Suprapubic skin (tissue), 4 donors: ENCODE results near the gene TMEM145. TPM values are rescaled to one million over a fixed set of nuclear protein-coding genes. Genes with fewer than 3 reads are reported as not detected.
"Not testable (repeated sequence)": the region's sequence is repeated elsewhere in the genome, so short reads cannot be mapped to it uniquely, and the experiment has no call there.

Source experiments
- DNase-seq, 2 donors: peaks; one replicate each; pipeline ENCODE4 v3.0.0-alpha.2; 2019; ENCODE audit warnings: low spot score in 2 of 2
- H3K27ac ChIP-seq: fragments of 200-600 bp; sonication (generic); one replicate; pipeline ENCODE4 v1.5.1; 2019
- H3K27me3 ChIP-seq: fragments of 200-600 bp; sonication (generic); one replicate; pipeline ENCODE4 v1.5.1; 2019
- H3K36me3 ChIP-seq: fragments of 200-600 bp; sonication (generic); one replicate; pipeline ENCODE4 v1.5.1; 2019
- H3K4me1 ChIP-seq: fragments of 200-600 bp; sonication (generic); one replicate; pipeline ENCODE4 v1.5.1; 2019
- H3K4me3 ChIP-seq: fragments of 200-600 bp; sonication (generic); one replicate; pipeline ENCODE4 v1.5.1; 2019; ENCODE audit warnings: mild to moderate bottlenecking
- H3K9me3 ChIP-seq: fragments of 200-600 bp; sonication (generic); one replicate; pipeline ENCODE4 v1.5.1; 2019
- EP300 ChIP-seq: sonication (generic); formaldehyde crosslinking; IDR thresholded peaks from one replicate; pipeline ENCODE4 v1.6.1; 2017; ENCODE audit warnings: antibody characterized with exemption
- POLR2A ChIP-seq, 2 donors: fragments of 450-650 bp; IDR thresholded peaks; one replicate each; pipeline ENCODE4 v1.6.1; 2017; ENCODE audit warnings: antibody characterized with exemption in 2 of 2, mild to moderate bottlenecking in 2 of 2, moderate library complexity in 2 of 2
- POLR2AphosphoS5 ChIP-seq, 3 donors: sonication (generic); formaldehyde crosslinking; IDR thresholded peaks; one replicate each; pipeline ENCODE4 v1.6.1; 2017; ENCODE audit warnings: antibody characterized with exemption in 3 of 3
- WGBS: methylation state at CpG from one replicate; pipeline ENCODE4 v1.1.5; 2018; 5-methylcytosine and 5-hydroxymethylcytosine counted together
- total RNA-seq, 4 donors: library from RNA; depleted of rRNA; stranded (reverse); fragments of >200 nt; gene quantifications; one replicate each; pipeline ENCODE4 v1.1.0, GENCODE V29; 2016
- TF ChIP-seq, protein P1 (sequence below), 2 donors: fragments of 200-600 bp in 1 of 2; fragments of 450-650 bp in 1 of 2; sonication (generic) in 1 of 2; IDR thresholded peaks; one replicate each; pipeline ENCODE4 v1.5.1; 2016 to 2019; ENCODE audit warnings: antibody characterized with exemption in 2 of 2, mild to moderate bottlenecking in 1 of 2, moderate library complexity in 1 of 2

The TMEM145 gene
- total RNA-seq, 4 donors from 2014 or later = 4.2 TPM; not detected in 3

DNA sequence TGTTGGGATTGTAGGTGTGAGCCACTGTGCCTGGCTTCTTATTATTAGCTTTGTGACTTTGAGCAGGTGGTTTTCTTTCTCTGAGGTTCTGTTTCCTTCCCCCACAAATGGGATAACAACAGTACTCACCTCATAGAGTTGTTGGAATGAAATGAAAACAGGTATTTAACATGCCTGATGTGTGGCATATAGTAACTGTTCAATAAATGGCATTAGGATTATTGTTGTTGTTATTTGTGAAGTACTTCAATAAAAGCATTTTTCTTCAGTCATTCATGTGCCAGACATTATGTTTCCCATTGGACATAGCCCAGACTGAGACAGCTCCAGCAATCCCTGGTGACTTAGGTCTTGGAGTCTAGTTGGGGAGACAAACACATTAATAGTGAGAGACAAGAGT lies 13.9 kb downstream of the TMEM145 start:
- no peak overlapping the region for H3K4me3 ChIP-seq
- peaks cover 36% of the 10 kb centered on the region for H3K4me1 ChIP-seq
- H3K9me3 ChIP-seq = no peaks in the 10 kb centered on the region
- DNase-seq = no peak
- peaks cover 27% of the 10 kb centered on the region for H3K27me3 ChIP-seq
- H3K27ac ChIP-seq = no peak overlapping the region
- TF ChIP-seq, protein P1, sequence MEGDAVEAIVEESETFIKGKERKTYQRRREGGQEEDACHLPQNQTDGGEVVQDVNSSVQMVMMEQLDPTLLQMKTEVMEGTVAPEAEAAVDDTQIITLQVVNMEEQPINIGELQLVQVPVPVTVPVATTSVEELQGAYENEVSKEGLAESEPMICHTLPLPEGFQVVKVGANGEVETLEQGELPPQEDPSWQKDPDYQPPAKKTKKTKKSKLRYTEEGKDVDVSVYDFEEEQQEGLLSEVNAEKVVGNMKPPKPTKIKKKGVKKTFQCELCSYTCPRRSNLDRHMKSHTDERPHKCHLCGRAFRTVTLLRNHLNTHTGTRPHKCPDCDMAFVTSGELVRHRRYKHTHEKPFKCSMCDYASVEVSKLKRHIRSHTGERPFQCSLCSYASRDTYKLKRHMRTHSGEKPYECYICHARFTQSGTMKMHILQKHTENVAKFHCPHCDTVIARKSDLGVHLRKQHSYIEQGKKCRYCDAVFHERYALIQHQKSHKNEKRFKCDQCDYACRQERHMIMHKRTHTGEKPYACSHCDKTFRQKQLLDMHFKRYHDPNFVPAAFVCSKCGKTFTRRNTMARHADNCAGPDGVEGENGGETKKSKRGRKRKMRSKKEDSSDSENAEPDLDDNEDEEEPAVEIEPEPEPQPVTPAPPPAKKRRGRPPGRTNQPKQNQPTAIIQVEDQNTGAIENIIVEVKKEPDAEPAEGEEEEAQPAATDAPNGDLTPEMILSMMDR (IDR thresholded peaks at IDR 0.05) = no peak
- TF ChIP-seq EP300 (no peak), POLR2A (IDR thresholded peaks at IDR 0.05) (no peak), POLR2AphosphoS5 (IDR thresholded peaks at IDR 0.05) (no peak)
- H3K36me3 ChIP-seq = no peaks in the 10 kb centered on the region

DNA sequence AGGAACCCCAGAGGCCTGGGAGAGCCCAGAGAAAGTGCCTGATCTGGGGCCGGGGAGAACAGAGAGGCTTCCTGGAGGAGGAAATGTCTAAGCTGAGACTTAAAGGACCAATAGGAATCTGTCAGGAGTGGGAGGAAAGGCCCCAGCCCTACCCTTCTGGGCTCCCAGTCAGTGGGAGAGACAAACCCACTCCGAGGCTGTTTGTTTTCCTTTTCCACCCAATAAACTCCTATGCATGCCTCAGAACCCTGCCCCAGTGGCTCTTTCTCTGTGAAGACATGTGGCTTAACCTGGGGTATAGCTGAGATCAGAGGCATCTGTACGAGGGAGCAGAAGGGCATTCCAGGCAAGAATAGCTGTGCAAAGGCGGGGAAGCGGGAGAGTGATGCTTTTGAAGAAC lies 14.3 kb downstream of the TMEM145 start:
- Histone ChIP-seq H3K27me3 (peaks cover 23% of the 10 kb centered on the region), H3K4me3 (no peak overlapping the region), H3K27ac (no peak overlapping the region), H3K9me3 (no peaks in the 10 kb centered on the region), H3K36me3 (no peaks in the 10 kb centered on the region), H3K4me1 (peaks cover 36% of the 10 kb centered on the region)
- 86% methylated on average over 5 of the region's 5 CpGs for WGBS
- TF ChIP-seq POLR2AphosphoS5 (IDR thresholded peaks at IDR 0.05) = no peak
- TF ChIP-seq POLR2A (IDR thresholded peaks at IDR 0.05) = no peak
- no peak for TF ChIP-seq EP300
- TF ChIP-seq, protein P1 (IDR thresholded peaks at IDR 0.05) = no peak
- DNase-seq = no peak

DNA sequence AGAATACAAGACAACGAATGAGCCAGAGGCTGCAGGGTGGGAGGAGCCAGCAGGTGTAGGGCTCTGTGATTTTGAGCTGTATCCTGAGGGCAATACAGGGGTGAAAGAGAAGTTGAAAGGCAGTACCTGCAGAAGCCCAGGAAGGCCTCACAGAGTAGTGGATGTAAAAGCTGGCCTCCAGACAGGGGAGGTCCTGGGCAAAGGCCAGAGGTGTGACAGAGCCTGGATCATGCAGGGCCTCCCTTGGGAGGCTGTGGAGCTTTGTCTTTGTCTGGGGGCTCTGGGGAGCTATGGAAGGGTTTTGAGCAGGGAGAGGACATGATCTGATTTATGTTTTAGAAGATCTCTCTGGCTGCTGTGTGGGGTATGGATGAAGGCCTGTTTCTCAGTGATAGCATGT lies 15.0 kb downstream of the TMEM145 start:
- Histone ChIP-seq H3K36me3 (no peaks in the 10 kb centered on the region), H3K4me3 (no peak overlapping the region), H3K27me3 (peaks cover 18% of the 10 kb centered on the region), H3K4me1 (peaks cover 36% of the 10 kb centered on the region), H3K27ac (no peak overlapping the region), H3K9me3 (no peaks in the 10 kb centered on the region)
- TF ChIP-seq, protein P1 (IDR thresholded peaks at IDR 0.05) = no peak
- TF ChIP-seq POLR2AphosphoS5 (IDR thresholded peaks at IDR 0.05) = no peak
- no peak for TF ChIP-seq EP300
- no peak for TF ChIP-seq POLR2A (IDR thresholded peaks at IDR 0.05)
- DNase-seq = no peak
- 46% methylated on average over 1 of the region's 1 CpG for WGBS

DNA sequence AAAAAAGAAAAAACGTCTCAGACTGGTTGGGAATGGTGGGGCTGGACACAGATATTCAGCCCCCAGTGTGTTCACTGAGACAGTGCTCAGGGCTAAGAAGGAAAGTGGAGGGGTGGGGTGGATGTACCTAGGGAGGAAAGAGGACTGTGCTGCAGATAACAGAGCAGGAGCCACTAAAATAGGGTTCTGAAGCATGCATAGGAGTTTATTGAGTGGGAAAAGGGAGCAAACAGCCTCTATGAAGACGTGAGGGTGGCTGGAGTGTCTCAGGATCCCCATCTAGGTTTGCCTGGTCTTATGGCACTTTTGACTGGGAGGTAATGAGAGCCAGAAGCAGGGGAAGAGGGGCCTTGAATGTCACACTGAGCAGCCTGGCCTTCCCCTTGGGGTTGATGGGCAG lies 15.7 kb downstream of the TMEM145 start:
- TF ChIP-seq POLR2AphosphoS5 (IDR thresholded peaks at IDR 0.05) (no peak), POLR2A (IDR thresholded peaks at IDR 0.05) (no peak), EP300 (no peak)
- TF ChIP-seq, protein P1 (IDR thresholded peaks at IDR 0.05) = no peak
- Histone ChIP-seq H3K27ac (no peak overlapping the region), H3K4me3 (no peak overlapping the region), H3K36me3 (no peaks in the 10 kb centered on the region), H3K9me3 (no peaks in the 10 kb centered on the region), H3K4me1 (peaks cover 33% of the 10 kb centered on the region), H3K27me3 (peaks cover 11% of the 10 kb centered on the region)
- 79% methylated on average over 2 of the region's 2 CpGs for WGBS
- DNase-seq = no peak

DNA sequence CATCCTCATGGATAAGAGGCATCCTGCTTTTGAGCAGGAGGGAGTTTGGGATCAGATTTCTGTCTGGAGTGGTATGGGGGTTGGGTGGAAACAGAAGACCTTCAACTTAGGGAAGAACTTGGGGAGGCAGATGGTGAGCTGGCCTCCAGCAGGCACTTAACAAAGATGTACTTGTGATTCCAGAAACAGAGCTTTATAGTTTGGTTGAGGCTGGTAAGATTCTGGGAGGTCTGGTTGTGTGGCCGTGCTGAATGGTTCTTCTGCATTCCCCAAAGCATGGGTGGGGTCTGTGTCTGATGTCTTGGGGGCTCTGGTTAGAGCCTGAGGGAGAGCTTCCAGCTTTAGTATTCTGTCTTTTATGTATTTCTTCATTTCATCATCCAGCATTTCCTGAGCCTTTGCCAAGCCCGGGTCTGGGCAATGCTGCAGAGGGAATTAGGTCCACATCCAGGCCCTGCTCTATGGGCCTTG lies 17.2 kb downstream of the TMEM145 start:
- H3K36me3 ChIP-seq = peaks cover 6% of the 10 kb centered on the region
- DNase-seq = no peak
- H3K4me1 ChIP-seq = peaks cover 20% of the 10 kb centered on the region
- no peak overlapping the region for H3K4me3 ChIP-seq
- TF ChIP-seq, protein P1 (IDR thresholded peaks at IDR 0.05) = no peak
- TF ChIP-seq POLR2AphosphoS5 (IDR thresholded peaks at IDR 0.05) (no peak), POLR2A (IDR thresholded peaks at IDR 0.05) (no peak), EP300 (no peak)
- 45% methylated on average over 2 of the region's 2 CpGs for WGBS
- H3K27me3 ChIP-seq = no peaks in the 10 kb centered on the region
- H3K27ac ChIP-seq = no peak overlapping the region
- H3K9me3 ChIP-seq = no peaks in the 10 kb centered on the region

DNA sequence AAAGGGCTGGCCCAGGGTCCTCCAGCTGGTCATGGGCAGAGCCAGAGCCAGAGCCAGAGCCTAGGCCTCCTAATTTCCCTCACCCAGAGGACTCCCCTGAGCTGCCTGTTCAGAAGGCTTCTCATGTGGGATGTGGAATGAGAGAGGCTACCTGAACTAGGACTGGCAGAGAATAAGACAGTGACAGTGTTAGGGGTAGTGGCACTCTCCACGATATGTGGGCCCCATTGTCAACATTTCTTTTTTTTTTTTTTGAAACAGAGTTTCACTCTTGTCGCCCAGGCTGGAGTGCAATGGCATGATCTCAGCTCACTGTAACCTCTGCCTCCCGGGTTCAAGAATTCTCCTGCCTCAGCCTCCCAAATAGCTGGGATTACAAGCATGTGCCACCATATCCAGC lies 18.2 kb downstream of the TMEM145 start:
- DNase-seq, H3K27ac ChIP-seq, H3K9me3 ChIP-seq, H3K4me3 ChIP-seq, H3K27me3 ChIP-seq: not testable (repeated sequence)
- peaks cover 12% of the 10 kb centered on the region for H3K36me3 ChIP-seq
- WGBS = 82% methylated on average over 2 of the region's 3 CpGs
- peaks cover 14% of the 10 kb centered on the region for H3K4me1 ChIP-seq
